GM12878 (cell line): ENCODE results near the gene TSPAN15. TPM values are rescaled to one million over a fixed set of nuclear protein-coding genes. Genes with fewer than 3 reads are reported as not detected.

Experiments
- ATAC-seq: fragments of 200-7000 bp; cut with Tn5 transposase; 3 replicates; pipeline ENCODE4 v1.9.1; 2020; ENCODE audit warnings: mild to moderate bottlenecking, moderate library complexity
- BruUV-seq: library from RNA; stranded (reverse); fragments of 400-500 nt; replicated peaks from 2 replicates; lab custom pipeline; 2021; lab: Mats Ljungman, UMichigan
- CTCF ChIA-PET: fragments of 300-600 bp; sonication (Branson Sonifier 250); formaldehyde crosslinking; extraction: SDS; loops from one replicate; lab custom pipeline; 2021; ENCODE audit warnings: inconsistent platforms; lab: Yijun Ruan, JAX
- POLR2A ChIA-PET: fragments of 350-600 bp; formaldehyde crosslinking; extraction: SDS; loops from one replicate; lab custom pipeline; 2021; ENCODE audit warnings: inconsistent platforms; lab: Charles Lee
- RAD21 ChIA-PET: fragments of 300-600 bp; sonication (Branson Sonifier 250); formaldehyde crosslinking; loops from one replicate; lab custom pipeline; 2023; ENCODE audit warnings: antibody characterized with exemption; ENCODE audit not compliant: unreplicated experiment; lab: Charles Lee
- SMC1A ChIA-PET: fragments of 300-600 bp; sonication (Branson Sonifier 250); formaldehyde crosslinking; loops from one replicate; lab custom pipeline; 2023; ENCODE audit not compliant: unreplicated experiment, uncharacterized antibody; lab: Charles Lee
- DNase-seq: peaks from one replicate; pipeline ENCODE4 v3.0.0-alpha.2; 2011; ENCODE audit warnings: low read depth, low spot score
- FAIRE-seq: peaks from 3 replicates; lab custom pipeline; 2011; peaks lifted over from hg19 to GRCh38; lab: Jason Lieb, UNC
- H2AFZ ChIP-seq: 2 replicates; pipeline ENCODE4 v1.6.0; 2011; ENCODE audit warnings: low read depth, low read length, control low read depth; ENCODE audit not compliant: control insufficient read depth
- H3K27ac ChIP-seq: 2 replicates; pipeline ENCODE4 v1.5.1; 2011; ENCODE audit warnings: control low read depth; ENCODE audit not compliant: control insufficient read depth, insufficient read depth
- H3K27me3 ChIP-seq, 2 experiments: replicated peaks in 1 of 2; 2 replicates each; pipeline versions ENCODE4 v1.6.0 to v1.6.1; 2011; ENCODE audit warnings: low read length in 1 of 2; ENCODE audit not compliant: control insufficient read depth in 2 of 2, insufficient read depth in 2 of 2
- H3K36me3 ChIP-seq, 2 experiments: 2 replicates each; pipeline ENCODE4 v1.5.1; 2011; ENCODE audit warnings: low read length in 1 of 2; ENCODE audit not compliant: control insufficient read depth in 2 of 2, insufficient read depth in 2 of 2
- H3K4me1 ChIP-seq: 2 replicates; pipeline ENCODE4 v1.6.1; 2011; ENCODE audit warnings: mild to moderate bottlenecking, low read length, moderate library complexity, mixed read lengths; ENCODE audit not compliant: control insufficient read depth, insufficient read depth
- H3K4me2 ChIP-seq: 2 replicates; pipeline ENCODE4 v1.6.0; 2011; ENCODE audit warnings: control low read depth; ENCODE audit not compliant: control insufficient read depth, insufficient read depth
- H3K4me3 ChIP-seq: fragments of 200-600 bp; sonication (generic); 2 replicates; pipeline ENCODE4 v1.5.1; 2016
- H3K79me2 ChIP-seq: 2 replicates; pipeline ENCODE4 v1.6.0; 2011; ENCODE audit warnings: low read length; ENCODE audit not compliant: control insufficient read depth, insufficient read depth
- H3K9ac ChIP-seq: 2 replicates; pipeline ENCODE4 v1.8.0; 2011; ENCODE audit warnings: low read length, control low read depth, mixed read lengths; ENCODE audit not compliant: control insufficient read depth, insufficient read depth
- H3K9me3 ChIP-seq: replicated peaks from 3 replicates; pipeline ENCODE4 v1.5.1; 2011; ENCODE audit warnings: mild to moderate bottlenecking, low read length; ENCODE audit not compliant: control insufficient read depth, insufficient read depth
- H4K20me1 ChIP-seq: 2 replicates; pipeline ENCODE4 v1.6.0; 2011; ENCODE audit not compliant: control insufficient read depth, insufficient read depth
- BRCA1 ChIP-seq: IDR thresholded peaks from 2 replicates; pipeline ENCODE4 v1.6.1; 2011; ENCODE audit warnings: low read depth, low read length, improper control_type of control experiment
- ESRRA ChIP-seq: IDR thresholded peaks from 2 replicates; pipeline ENCODE4 v1.6.1; 2012; ENCODE audit warnings: mild to moderate bottlenecking, low read length, improper control_type of control experiment
- EZH2 ChIP-seq: IDR thresholded peaks from 2 replicates; pipeline ENCODE4 v1.6.1; 2012; ENCODE audit warnings: low read depth, mild to moderate bottlenecking, control low read depth, inconsistent platforms, low read length, borderline replicate concordance; ENCODE audit not compliant: control insufficient read depth
- HCFC1 ChIP-seq: fragments of 150-350 bp; IDR thresholded peaks from 2 replicates; pipeline ENCODE4 v1.6.1; 2014; ENCODE audit warnings: low read length
- LARP7 ChIP-seq: fragments of 450-650 bp; IDR thresholded peaks from 2 replicates; pipeline ENCODE4 v1.6.1; 2017; ENCODE audit warnings: mild to moderate bottlenecking
- MTA3 ChIP-seq: IDR thresholded peaks from 2 replicates; pipeline ENCODE4 v1.6.1; 2012; ENCODE audit warnings: low read length, inconsistent platforms, borderline replicate concordance
- SMARCA5 ChIP-seq: fragments of 450-650 bp; IDR thresholded peaks from 2 replicates; pipeline ENCODE4 v1.6.1; 2017; ENCODE audit warnings: mild to moderate bottlenecking
- STAT3 ChIP-seq: IDR thresholded peaks from 2 replicates; pipeline ENCODE4 v1.6.1; 2011; ENCODE audit warnings: low read depth, low read length, improper control_type of control experiment
- ZNF384 ChIP-seq: IDR thresholded peaks from 2 replicates; pipeline ENCODE4 v1.6.1; 2012; ENCODE audit warnings: low read depth, mild to moderate bottlenecking, low read length, improper control_type of control experiment, borderline replicate concordance
- WGBS: methylation state at CpG from one replicate; pipeline ENCODE4 v1.1.6; 2016; ENCODE audit warnings: low lambda C conversion rate; ENCODE audit not compliant: insufficient replicate concordance, insufficient coverage; ENCODE audit errors: missing lambda C conversion rate; 5-methylcytosine and 5-hydroxymethylcytosine counted together
- in situ Hi-C: fragments of 300-500 bp; cut with MboI; formaldehyde crosslinking; loops from 9 replicates; pipeline ENCODE4 v1.14.3; 2018; ENCODE audit warnings: mixed read lengths
- intact Hi-C: fragments of 100-400 bp; cut with micrococcal nuclease; formaldehyde crosslinking; loops from one replicate; pipeline ENCODE4 v1.14.2; 2022; ENCODE audit not compliant: unreplicated experiment
- polyA plus RNA-seq, 11 experiments: library from polyadenylated mRNA; depleted of rRNA in 4 of 11; unstranded in 6 of 11; stranded (reverse) in 5 of 11; fragments of >200 nt; fragmentation: Nextera tagmentation in 4 of 11; fragmentation: Illumina TruSeq in 1 of 11; extraction: Ambion mirVana in 4 of 11; extraction: Trizol in 1 of 11; gene quantifications; 1 replicate in 1 of 11; 2 replicates in 10 of 11; pipeline versions ENCODE4 v1.2.1 to v1.2.3, GENCODE V29; 2011 to 2016; ENCODE audit warnings: inconsistent platforms in 2 of 11, missing spikeins in 2 of 11, low read depth in 1 of 11
- total RNA-seq, 4 experiments: library from RNA; depleted of rRNA in 3 of 4; stranded (reverse); fragments of >200 nt in 3 of 4; fragmentation: Illumina TruSeq in 1 of 4; extraction: Trizol in 1 of 4; gene quantifications; 2 replicates each; pipeline versions ENCODE4 v1.2.1 to v1.2.3, GENCODE V29; 2013 to 2021
- TF ChIP-seq, protein P1 (sequence below): fragments of 150-350 bp; IDR thresholded peaks from 2 replicates; pipeline ENCODE4 v1.6.1; 2016; ENCODE audit warnings: low read depth, low read length

Gene TSPAN15
- total and polyA plus RNA-seq, 10 of the 15 experiments (the other 5 are each of a cell fraction or from before 2014, with no cell fraction given) = 1.3 to 8.5 (median 2.4) TPM; not detected in 2

DNA sequence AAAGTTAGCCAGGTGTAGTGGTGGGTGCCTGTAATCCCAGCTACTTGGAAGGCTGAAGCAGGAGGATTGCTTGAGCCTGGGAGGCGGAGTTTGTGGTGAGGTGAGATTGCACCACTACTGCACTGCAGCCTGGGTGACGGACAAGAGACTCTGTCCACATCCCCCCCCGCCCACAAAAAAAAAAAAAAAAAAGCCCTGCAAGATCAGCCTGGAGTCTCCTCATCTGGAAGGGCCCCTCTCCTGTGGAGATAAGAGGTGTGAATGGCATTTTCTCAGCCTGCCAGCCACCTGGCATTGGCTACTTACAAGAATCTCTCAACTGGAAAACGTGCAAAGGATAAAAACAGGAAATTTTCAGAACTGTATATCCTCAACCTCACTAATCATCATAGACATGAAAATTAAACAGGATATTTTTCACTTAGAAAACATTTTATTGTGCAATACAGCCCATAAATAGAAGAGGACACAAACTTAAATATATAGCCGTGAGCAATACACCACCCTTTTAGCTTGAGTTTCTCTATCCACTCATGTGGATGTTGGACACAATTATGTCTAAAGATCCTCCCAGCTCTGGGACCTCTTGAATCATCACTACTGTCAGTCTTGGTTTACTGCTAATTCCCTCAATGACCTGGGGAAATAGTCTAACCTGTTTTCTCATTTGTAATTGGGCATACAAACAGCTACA is 11.3 kb upstream of the TSPAN15 start:
- RAD21 ChIA-PET = no interaction called here
- no peak overlapping the region for H2AFZ ChIP-seq
- H3K4me3 ChIP-seq = no peak overlapping the region
- intact Hi-C loops = no loop called here
- H3K9ac ChIP-seq = no peak overlapping the region
- H3K4me1 ChIP-seq = no peaks in the 10 kb centered on the region
- ATAC-seq (no peak), DNase-seq (no peak), FAIRE-seq (no peak)
- H3K9me3 ChIP-seq = no peaks in the 10 kb centered on the region; the same call in 2 of the 3 replicates
- no peaks in the 10 kb centered on the region for H4K20me1 ChIP-seq
- POLR2A ChIA-PET = no interaction called here
- TF ChIP-seq ZNF384 = 0 out of 2 replicates have a peak, but pooled peaks have one; percentile 7
- no peak for TF ChIP-seq LARP7
- 17% methylated on average over 5 of the region's 5 CpGs for WGBS
- no peaks in the 10 kb centered on the region; a peak in 2 of 4 replicates for H3K27me3 ChIP-seq
- no peak overlapping the region for H3K27ac ChIP-seq
- CTCF ChIA-PET = interaction anchor here (0.5 to 1.5 kb wide), 3 partner anchors 8 to 201 kb away, joined by 3 read pairs; partner anchors contain the start of gene TSPAN15
- no peak overlapping the region for H3K4me2 ChIP-seq
- in situ Hi-C loops = no loop called here
- no peaks in the 10 kb centered on the region for H3K79me2 ChIP-seq
- SMC1A ChIA-PET = interaction anchor here (1.1 kb wide), 1 partner anchor 68 kb away, joined by 4 read pairs; no protein-coding TSS in a partner anchor
- no peaks in the 10 kb centered on the region for H3K36me3 ChIP-seq
- no TSS peak for BruUV-seq

DNA sequence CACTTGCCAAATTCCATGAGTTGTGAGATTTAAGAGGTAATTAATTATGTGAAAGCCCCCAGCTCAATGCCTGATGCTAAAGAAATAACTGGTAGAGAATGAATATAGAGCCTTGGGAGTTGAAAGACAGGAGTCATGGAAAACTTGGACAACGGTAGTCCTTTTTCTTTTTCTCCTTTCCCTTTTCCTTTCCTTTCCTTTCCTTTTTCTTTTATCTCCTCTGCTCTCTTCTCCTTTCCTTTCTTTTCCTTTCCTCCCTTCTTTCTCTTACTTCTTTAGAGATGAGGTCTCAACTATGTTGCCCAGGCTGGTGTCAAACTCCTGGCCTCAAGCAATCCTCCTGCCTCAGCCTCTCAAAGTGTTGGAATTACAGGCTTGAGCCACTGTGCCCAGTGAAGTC is 7.9 kb upstream of the TSPAN15 start:
- WGBS = 30% methylated on average over 1 of the region's 1 CpG
- Histone ChIP-seq H4K20me1 (no peaks in the 10 kb centered on the region), H3K4me1 (no peaks in the 10 kb centered on the region), H3K79me2 (no peaks in the 10 kb centered on the region), H3K36me3 (no peaks in the 10 kb centered on the region), H3K9ac (no peak overlapping the region), H3K27ac (no peak overlapping the region), H3K9me3 (no peaks in the 10 kb centered on the region), H3K4me2 (no peak overlapping the region), H3K4me3 (no peak overlapping the region), H3K27me3 (no peaks in the 10 kb centered on the region; a peak in 1 of 4 replicates), H2AFZ (no peak overlapping the region)
- DNase-seq (no peak), ATAC-seq (no peak), FAIRE-seq (no peak)
- RAD21 ChIA-PET = no interaction called here
- TF ChIP-seq STAT3 (no peak), MTA3 (no peak), SMARCA5 (no peak), EZH2 (no peak), BRCA1 (no peak), ESRRA (no peak), HCFC1 (no peak)
- TF ChIP-seq, protein P1, sequence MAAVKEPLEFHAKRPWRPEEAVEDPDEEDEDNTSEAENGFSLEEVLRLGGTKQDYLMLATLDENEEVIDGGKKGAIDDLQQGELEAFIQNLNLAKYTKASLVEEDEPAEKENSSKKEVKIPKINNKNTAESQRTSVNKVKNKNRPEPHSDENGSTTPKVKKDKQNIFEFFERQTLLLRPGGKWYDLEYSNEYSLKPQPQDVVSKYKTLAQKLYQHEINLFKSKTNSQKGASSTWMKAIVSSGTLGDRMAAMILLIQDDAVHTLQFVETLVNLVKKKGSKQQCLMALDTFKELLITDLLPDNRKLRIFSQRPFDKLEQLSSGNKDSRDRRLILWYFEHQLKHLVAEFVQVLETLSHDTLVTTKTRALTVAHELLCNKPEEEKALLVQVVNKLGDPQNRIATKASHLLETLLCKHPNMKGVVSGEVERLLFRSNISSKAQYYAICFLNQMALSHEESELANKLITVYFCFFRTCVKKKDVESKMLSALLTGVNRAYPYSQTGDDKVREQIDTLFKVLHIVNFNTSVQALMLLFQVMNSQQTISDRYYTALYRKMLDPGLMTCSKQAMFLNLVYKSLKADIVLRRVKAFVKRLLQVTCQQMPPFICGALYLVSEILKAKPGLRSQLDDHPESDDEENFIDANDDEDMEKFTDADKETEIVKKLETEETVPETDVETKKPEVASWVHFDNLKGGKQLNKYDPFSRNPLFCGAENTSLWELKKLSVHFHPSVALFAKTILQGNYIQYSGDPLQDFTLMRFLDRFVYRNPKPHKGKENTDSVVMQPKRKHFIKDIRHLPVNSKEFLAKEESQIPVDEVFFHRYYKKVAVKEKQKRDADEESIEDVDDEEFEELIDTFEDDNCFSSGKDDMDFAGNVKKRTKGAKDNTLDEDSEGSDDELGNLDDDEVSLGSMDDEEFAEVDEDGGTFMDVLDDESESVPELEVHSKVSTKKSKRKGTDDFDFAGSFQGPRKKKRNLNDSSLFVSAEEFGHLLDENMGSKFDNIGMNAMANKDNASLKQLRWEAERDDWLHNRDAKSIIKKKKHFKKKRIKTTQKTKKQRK = no peak
- POLR2A ChIA-PET = no interaction called here
- no TSS peak for BruUV-seq
- in situ Hi-C loops = no loop called here
- CTCF ChIA-PET = interaction anchor here (0.7 to 0.9 kb wide), 2 partner anchors 64 to 476 kb away, joined by 3 to 4 read pairs; no protein-coding TSS in a partner anchor
- intact Hi-C loops = no loop called here
- SMC1A ChIA-PET = interaction anchor here (0.7 kb wide), 1 partner anchor 14 kb away, joined by 3 read pairs; no protein-coding TSS in a partner anchor
